Bronchus fibroblast of lung (primary cell): Measurements from ENCODE around the gene PLA2G4E. TPM values are rescaled to one million over a fixed set of nuclear protein-coding genes. Genes with fewer than 3 reads are reported as not detected.

Source experiments
- total RNA-seq: library from RNA; depleted of rRNA; stranded (reverse); fragments of >200 nt; gene quantifications from 2 replicates; pipeline ENCODE4 v1.2.3, GENCODE V29; 2015

Gene PLA2G4E, protein sequence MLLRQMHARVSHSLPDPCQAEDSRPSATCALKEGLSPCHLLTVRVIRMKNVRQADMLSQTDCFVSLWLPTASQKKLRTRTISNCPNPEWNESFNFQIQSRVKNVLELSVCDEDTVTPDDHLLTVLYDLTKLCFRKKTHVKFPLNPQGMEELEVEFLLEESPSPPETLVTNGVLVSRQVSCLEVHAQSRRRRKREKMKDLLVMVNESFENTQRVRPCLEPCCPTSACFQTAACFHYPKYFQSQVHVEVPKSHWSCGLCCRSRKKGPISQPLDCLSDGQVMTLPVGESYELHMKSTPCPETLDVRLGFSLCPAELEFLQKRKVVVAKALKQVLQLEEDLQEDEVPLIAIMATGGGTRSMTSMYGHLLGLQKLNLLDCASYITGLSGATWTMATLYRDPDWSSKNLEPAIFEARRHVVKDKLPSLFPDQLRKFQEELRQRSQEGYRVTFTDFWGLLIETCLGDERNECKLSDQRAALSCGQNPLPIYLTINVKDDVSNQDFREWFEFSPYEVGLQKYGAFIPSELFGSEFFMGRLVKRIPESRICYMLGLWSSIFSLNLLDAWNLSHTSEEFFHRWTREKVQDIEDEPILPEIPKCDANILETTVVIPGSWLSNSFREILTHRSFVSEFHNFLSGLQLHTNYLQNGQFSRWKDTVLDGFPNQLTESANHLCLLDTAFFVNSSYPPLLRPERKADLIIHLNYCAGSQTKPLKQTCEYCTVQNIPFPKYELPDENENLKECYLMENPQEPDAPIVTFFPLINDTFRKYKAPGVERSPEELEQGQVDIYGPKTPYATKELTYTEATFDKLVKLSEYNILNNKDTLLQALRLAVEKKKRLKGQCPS
- not detected in 2 replicates for total RNA-seq

DNA sequence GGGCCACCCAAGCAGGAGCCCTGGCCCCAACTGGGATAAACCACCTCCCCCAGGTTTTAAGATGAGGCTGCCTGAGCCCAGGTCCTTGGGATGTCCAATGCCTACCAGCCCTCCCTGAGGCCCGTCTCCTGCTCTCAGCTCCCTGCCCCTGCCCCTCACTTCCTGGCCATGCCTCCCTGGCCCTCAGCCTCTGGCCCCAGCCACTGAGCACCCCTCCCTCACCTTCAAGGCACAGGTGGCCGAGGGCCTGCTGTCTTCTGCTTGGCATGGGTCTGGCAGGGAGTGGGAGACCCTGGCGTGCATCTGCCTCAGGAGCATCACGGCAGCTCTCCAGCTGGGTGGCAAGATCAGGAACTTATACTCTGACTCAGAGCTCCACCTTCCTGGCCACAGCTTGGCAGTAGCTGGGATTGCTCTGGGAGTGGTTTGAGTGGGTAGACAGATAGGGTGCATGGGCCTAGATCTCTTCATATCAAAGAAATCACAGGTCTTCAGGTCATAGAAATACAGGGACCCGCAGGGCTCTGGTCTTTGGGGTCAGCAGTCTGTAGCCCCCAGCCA is at the start of gene PLA2G4E:
Gene PLA2G4E (minus strand): TSS at position 330 of the 561 bp plus-strand sequence. CDS start 12 bp downstream, at position 318.

DNA sequence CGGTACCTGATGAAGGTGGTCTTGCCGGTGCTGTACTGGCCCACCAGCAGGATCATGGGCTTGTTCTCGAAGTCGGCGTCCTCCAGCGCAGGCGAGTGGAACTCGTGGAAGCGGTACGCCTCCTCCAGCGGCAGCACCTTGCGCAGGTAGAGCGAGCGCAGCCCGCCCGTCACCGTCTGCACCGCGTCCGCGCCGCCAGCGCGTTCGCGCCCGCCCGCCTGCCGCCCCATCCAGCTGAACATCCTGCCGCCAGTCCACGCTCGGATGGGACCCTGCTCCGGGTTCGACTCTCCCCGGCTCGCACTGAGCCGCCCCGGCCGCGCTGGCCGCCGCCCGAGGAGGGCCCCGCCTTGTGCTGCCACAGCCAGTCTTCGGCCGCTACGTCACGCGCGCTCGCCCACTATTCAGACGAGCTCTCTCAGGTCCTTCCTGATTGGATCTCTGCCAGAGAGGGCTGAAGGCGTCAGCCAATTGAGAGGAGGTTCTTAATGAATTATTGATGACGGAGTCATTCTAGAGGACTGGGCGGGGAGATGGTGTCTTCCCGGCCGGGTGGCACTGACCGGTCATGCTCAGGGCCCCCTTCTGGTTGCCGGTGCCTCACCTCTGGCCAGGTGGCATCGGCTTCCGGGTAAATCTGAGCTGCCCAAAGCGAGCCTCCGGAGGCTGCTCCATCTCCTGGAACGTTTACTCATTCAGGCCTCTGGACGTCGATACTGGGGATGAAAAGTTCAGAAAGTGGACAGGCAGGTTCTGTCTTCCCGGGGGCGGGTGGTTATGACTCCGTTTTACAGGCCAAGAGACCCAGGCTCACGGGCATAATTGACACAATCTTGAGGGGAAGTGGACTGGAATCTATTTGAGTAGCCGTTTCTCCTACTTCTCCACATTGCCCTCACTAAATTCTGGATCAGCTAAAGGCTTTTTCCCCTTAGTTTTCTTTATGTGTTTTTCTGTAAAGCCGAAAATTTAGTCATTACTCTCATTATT is 48.3 kb downstream of the PLA2G4E start, which contains the start of gene EHD4:
Gene EHD4 (minus strand): TSS at position 305 of the 990 bp plus-strand sequence. CDS start 63 bp downstream, at position 242.

Other genes with a start within 250 kb of the PLA2G4E start
- 9.9 and 10.1 TPM in 2 replicates for gene MAPKBP1, start 246.6 kb downstream of the PLA2G4E start, total RNA-seq
- gene JMJD7, start 192.9 kb downstream of the PLA2G4E start, total RNA-seq, result 5.9 and 6.6 TPM in 2 replicates
- 0.45 and 1.5 TPM in 2 replicates for gene PLA2G4B, start 182.2 kb downstream of the PLA2G4E start, total RNA-seq
- under 0.01 TPM in 2 replicates for gene SPTBN5, start 127.0 kb downstream of the PLA2G4E start, total RNA-seq
- gene EHD4, start 48.5 kb downstream of the PLA2G4E start, total RNA-seq, result 25.9 and 27.4 TPM in 2 replicates
- not detected in 2 replicates for gene PLA2G4D, start 73.5 kb upstream of the PLA2G4E start, total RNA-seq
- gene PLA2G4F, start 135.6 kb upstream of the PLA2G4E start, total RNA-seq, result not detected in 2 replicates
- 30.9 and 33.9 TPM in 2 replicates for gene VPS39, start 187.3 kb upstream of the PLA2G4E start, total RNA-seq